Parathyroid adenoma (tissue), 2 donors: Measurements from ENCODE around the gene ACAD8.

Experiments used
- H2AFZ ChIP-seq: fragments of 300-600 bp; sonication (generic); one replicate; pipeline ENCODE4 v1.7.0; 2017; ENCODE audit warnings: antibody characterized with exemption, mild to moderate bottlenecking
- H3K27ac ChIP-seq: fragments of 300-600 bp; sonication (generic); one replicate; pipeline ENCODE4 v1.7.0; 2017
- H3K27me3 ChIP-seq: fragments of 300-600 bp; sonication (generic); one replicate; pipeline ENCODE4 v1.7.0; 2017; ENCODE audit warnings: low read length; ENCODE audit not compliant: control insufficient read depth, insufficient read depth
- H3K36me3 ChIP-seq: fragments of 300-600 bp; sonication (generic); one replicate; pipeline ENCODE4 v1.7.0; 2017; ENCODE audit warnings: low read length; ENCODE audit not compliant: control insufficient read depth, insufficient read depth
- H3K4me1 ChIP-seq: fragments of 300-600 bp; sonication (generic); one replicate; pipeline ENCODE4 v1.7.0; 2017; ENCODE audit warnings: control low read depth
- H3K4me2 ChIP-seq: fragments of 300-600 bp; sonication (generic); one replicate; pipeline ENCODE4 v1.7.0; 2017; ENCODE audit warnings: low read length
- H3K4me3 ChIP-seq: fragments of 300-600 bp; sonication (generic); one replicate; pipeline ENCODE4 v1.7.0; 2017; ENCODE audit warnings: low read depth, low read length
- H3K79me2 ChIP-seq: fragments of 300-600 bp; sonication (generic); one replicate; pipeline ENCODE4 v1.7.0; 2017; ENCODE audit warnings: control low read depth
- H3K9ac ChIP-seq: fragments of 300-600 bp; sonication (generic); one replicate; pipeline ENCODE4 v1.7.0; 2017; ENCODE audit warnings: mild to moderate bottlenecking
- H3K9me3 ChIP-seq: fragments of 300-600 bp; sonication (generic); one replicate; pipeline ENCODE4 v1.7.0; 2017; ENCODE audit warnings: low read length; ENCODE audit not compliant: control insufficient read depth
- CTCF ChIP-seq: fragments of 300-600 bp; sonication (generic); IDR thresholded peaks from one replicate; pipeline ENCODE4 v1.7.0; 2017; ENCODE audit warnings: antibody characterized with exemption, mild to moderate bottlenecking
- donor health status: primary hyperparathyroidism.

The ACAD8 gene

DNA sequence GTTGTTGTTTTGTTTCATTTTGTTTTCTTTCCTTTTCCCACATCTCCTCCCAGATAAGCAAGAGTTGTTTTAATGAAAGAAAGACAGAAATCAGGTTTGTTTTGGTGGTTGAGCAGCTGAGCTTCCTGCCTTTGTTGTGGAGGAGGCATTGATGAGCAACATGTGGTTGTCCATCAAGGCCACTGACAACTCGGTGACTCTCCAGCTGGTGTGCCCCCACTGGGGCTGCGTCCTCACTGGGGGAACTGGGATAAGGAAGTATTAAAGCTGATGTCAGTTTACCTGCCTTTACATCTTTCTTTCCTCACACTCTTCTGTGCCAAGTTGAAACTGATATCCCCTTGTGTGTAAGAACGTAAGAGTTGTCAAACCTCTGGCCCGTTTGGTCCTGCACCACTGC, 23.0 kb upstream of the ACAD8 start:
- no peak for TF ChIP-seq CTCF
- no peaks in the 10 kb centered on the region for H3K9me3 ChIP-seq
- peaks cover 30% of the 10 kb centered on the region for H3K79me2 ChIP-seq
- H3K4me1 ChIP-seq, result peaks cover 21% of the 10 kb centered on the region
- no peak overlapping the region for H3K4me2 ChIP-seq
- H3K36me3 ChIP-seq, result no peaks in the 10 kb centered on the region
- no peak overlapping the region for H2AFZ ChIP-seq
- H3K27me3 ChIP-seq, result no peaks in the 10 kb centered on the region
- no peak overlapping the region for H3K27ac ChIP-seq
- no peak overlapping the region for H3K9ac ChIP-seq
- H3K4me3 ChIP-seq, result no peak overlapping the region

DNA sequence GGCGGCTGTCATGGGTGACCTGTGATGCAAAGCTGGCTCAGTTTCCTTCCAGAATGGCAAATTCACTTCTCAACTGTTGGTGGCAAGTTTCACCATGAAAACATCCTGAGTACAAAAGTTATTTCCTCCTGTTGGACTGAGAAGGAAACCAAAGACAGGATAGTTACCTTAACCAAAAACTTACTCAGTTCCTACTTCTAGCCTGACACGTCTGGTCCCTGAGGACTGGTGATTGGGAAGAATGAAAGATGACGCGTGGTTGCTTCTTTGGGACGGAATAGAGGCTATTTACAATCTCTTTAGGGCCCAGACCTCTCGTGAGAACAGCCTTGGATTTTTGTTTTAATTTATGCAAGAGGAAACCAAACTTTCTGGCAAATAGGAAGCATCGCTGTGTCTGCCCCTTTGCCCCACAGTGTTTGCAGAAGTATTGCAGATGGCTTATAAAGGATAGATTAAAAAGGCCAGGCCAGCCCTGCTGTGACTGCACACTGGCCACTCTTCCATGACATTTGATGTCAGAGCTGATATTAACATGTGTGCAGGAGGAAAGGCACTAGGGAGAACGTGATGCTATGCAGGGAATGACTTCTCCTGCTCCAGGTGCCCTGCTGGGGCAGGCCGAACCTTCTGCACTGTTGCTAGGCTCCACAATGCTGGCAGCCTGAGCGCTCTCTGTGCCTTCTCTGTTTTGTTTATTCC, 21.3 kb upstream of the ACAD8 start:
- peaks cover 22% of the 10 kb centered on the region for H3K4me1 ChIP-seq
- no peak overlapping the region for H3K4me2 ChIP-seq
- H3K27ac ChIP-seq, result peak overlapping the region; percentile 75
- no peaks in the 10 kb centered on the region for H3K9me3 ChIP-seq
- no peak for TF ChIP-seq CTCF
- no peak overlapping the region for H3K9ac ChIP-seq
- no peaks in the 10 kb centered on the region for H3K27me3 ChIP-seq
- H3K79me2 ChIP-seq, result peaks cover 15% of the 10 kb centered on the region
- no peaks in the 10 kb centered on the region for H3K36me3 ChIP-seq
- no peak overlapping the region for H3K4me3 ChIP-seq
- no peak overlapping the region for H2AFZ ChIP-seq

DNA sequence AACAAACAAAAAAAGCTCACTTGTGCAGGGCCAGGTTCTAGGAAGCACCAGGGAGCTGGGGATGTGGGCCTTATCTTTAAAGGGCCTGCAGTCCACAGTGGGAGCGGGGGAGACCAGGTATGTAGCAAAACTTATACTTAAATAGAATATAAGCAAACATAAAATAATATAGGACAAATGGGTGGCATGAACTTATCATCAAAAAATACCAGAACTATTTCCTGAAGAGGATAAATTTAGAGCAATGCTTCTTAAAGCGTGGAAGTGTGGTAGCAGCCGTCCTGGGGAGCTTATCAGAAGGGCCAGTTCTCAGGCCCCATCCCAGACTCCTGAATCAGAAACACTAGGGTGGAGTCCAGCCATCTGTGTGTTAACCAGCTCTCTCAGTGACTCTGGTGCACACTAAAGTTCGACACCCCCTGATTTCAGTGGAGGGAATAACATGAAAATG, 19.6 kb upstream of the ACAD8 start:
- Histone ChIP-seq H3K4me2 (no peak overlapping the region), H3K27ac (no peak overlapping the region), H3K27me3 (no peaks in the 10 kb centered on the region), H3K79me2 (peaks cover 5% of the 10 kb centered on the region), H2AFZ (no peak overlapping the region), H3K36me3 (no peaks in the 10 kb centered on the region), H3K9ac (no peak overlapping the region), H3K9me3 (no peaks in the 10 kb centered on the region), H3K4me3 (no peak overlapping the region), H3K4me1 (peaks cover 31% of the 10 kb centered on the region)
- no peak for TF ChIP-seq CTCF

- no peak for TF ChIP-seq CTCF
- peak overlapping the region; percentile 17 for H3K4me2 ChIP-seq
- no peaks in the 10 kb centered on the region for H3K9me3 ChIP-seq
- peak overlapping the region; percentile 49 for H3K27ac ChIP-seq
- no peak overlapping the region for H3K9ac ChIP-seq
- H3K79me2 ChIP-seq, result no peaks in the 10 kb centered on the region
- H3K36me3 ChIP-seq, result no peaks in the 10 kb centered on the region
- H3K4me3 ChIP-seq, result no peak overlapping the region
- peaks cover 31% of the 10 kb centered on the region for H3K4me1 ChIP-seq
- no peaks in the 10 kb centered on the region for H3K27me3 ChIP-seq
- H2AFZ ChIP-seq, result no peak overlapping the region
These were observed 18.0 kb upstream of the ACAD8 start for GRCh38 chr11:134235399-134235798.
